HG03066 (cell line): ENCODE results near the gene IDUA.
"Not testable (repeated sequence)": the region's sequence is repeated elsewhere in the genome, so short reads cannot be mapped to it uniquely, and the experiment has no call there.

Source experiments
- ATAC-seq: cut with Tn5 transposase; IDR thresholded peaks from one replicate; pipeline ENCODE4 v1.9.1; 2021; ENCODE audit warnings: low read depth; ENCODE audit not compliant: unreplicated experiment

IDUA gene

DNA sequence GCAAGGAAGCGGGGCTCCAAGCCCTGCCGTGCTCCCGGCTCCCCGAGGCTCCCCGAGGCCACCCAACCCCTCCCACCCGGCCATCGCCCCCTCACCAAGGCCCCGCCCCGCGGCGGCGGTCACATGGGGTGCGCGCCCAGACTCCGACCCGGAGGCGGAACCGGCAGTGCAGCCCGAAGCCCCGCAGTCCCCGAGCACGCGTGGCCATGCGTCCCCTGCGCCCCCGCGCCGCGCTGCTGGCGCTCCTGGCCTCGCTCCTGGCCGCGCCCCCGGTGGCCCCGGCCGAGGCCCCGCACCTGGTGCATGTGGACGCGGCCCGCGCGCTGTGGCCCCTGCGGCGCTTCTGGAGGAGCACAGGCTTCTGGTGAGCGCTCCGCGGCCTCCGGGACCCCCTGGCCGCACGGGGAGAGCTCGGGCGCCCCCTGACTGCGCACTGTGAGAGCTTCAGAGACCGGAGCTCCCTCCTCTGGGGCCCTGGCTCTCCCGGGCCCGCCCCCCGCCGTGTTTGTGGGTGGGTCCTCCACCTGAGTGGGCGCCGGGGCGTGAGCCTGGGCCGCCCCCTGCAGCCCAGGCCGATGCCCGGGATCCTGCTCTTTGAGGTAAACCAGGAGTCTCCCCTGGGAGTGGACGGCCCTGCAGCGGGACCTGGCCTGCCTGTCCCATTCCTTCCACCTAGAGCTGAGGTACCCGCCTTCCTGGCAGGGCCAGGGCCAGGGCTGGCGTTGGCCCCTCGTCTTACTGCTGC is at the start of gene IDUA:
TSS of gene IDUA (plus strand) at position 166 of the 745 bp plus-strand sequence. CDS start at position 207, 41 bp downstream.
- peak; percentile 84 for ATAC-seq

DNA sequence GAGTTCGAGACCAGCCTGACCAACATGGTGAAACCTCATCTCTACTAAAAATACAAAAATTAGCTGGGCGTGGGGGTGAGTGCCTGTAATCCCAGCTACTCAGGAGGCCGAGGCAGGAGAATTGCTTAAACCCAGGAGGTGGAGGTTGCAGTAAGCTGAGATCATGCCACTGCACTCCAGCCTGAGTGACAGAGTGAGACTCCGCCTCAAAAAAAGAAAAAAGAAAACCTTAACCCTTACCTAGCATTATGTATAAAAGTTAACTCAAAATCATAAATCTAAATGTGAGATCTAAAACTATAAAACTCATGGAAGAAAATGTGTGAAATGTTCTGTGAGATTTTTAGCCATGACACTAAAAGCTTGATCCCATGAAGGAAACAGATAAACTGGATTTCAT is 47.3 kb upstream of the IDUA start:
- not testable (repeated sequence) for ATAC-seq

DNA sequence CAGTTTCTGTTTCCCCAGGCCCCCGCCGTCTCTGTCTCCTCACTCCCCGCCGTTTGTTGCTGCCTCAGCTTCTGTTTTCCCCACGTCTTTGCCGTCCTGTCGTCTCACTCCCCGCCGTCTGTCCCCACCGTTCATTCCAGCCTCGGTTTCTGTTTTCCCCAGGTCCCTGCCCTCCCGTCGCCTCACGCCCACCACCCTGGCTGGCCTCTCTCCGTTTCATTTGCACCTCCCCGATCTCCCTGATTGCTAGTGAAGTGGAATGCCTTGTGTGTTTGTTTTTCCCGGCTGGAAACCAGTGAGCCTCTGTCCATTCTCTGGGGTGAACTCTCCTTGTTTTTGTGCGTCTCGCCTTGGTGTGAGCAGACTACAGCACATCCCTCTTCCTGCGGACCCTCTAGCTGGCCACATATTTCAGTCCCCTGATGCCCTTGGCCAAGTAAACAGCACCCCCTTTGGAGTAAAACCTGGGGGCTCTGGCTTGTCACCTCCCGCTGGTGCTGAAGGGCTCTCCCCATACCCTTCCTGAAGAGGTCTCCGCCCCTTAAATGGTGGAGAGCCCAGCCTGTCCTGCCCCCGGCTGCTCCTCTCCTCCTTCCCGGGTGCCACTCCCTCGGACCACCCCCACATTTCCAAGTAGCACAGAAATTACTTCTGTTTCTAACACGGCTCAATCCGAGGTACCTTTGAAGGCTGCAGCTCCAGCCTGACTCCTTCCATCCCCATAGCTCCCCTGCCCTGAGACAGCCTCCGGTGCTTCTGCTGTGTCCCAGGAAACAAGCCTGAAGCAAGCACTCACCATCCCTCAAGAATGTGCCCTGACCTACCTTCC is 41.4 kb upstream of the IDUA start:
- no peak for ATAC-seq

DNA sequence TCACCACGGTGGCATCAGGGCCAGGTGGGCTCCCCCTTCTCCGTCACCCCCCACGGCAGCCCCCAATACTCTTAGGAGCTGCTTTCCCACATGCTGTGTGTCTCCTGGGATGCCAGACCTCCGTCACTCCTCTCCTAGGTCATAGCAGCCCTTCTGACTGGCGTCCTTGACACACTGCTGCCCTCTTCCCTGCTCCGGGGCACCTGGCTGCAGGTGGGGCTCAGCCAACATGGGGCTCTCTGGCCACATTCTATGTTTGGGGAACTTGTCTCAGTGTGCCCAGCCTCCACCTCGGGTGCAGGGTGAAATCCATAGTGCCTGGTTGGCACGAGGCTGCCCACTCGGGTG is 40.8 kb upstream of the IDUA start:
- no peak for ATAC-seq

DNA sequence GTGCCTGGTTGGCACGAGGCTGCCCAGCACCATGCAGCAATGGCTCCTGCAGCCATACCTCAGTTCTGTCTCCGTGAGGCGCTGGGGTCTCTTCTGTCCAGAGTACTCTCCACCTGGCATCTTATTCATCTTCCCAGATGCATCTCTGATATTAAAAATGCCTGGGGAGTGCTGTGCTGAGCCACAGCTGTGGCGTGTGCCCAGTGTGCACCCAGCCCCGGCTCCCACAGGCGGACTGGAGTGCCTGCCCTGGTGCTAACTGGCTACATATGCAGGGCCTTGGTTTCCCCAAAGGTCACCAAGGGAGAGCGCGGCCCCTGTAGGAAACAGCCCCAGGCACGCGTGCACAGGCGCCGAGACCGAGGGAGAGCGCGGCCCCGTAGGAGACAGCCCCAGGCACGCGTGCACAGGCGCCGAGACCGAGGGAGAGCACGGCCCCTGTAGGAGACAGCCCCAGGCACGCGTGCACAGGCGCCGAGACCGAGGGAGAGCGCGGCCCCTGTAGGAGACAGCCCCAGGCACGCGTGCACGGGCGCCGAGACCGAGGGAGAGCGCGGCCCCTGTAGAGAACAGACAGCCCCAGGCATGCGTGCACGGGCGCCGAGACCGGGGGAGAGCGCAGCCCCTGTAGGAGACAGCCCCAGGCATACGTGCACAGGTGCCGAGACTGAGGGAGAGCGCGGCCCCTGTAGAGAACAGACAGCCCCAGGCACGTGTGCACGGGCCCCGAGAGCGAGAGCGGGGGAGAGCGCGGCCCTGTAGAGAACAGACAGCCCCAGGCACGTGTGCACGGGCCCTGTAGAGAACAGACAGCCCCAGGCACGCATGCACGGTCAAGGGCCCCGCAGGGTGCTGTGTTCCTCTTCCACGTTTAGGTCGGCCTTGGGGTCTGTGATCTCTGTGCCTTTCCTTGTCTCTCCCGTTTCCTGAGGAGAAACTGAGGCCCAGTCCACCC is 40.0 kb upstream of the IDUA start:
- no peak for ATAC-seq

DNA sequence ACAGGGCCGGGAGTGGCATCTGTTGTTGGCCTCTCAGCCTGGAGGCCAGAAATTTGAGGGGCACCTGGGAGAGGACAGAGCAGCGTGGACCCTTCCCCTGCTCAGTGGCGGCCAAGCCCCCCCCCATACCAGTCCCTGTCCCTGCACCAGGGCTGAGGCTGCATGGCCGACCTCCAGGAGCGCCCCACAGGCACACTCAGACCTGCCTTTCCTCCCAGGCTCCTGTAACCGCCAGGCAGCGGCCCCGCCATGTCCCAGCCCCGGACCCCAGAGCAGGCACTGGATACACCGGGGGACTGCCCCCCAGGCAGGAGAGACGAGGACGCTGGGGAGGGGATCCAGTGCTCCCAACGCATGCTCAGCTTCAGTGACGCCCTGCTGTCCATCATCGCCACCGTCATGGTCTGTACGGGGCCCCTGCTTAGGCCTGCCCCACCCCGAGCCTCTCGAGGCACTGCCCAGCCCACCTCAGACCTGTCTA is 39.3 kb upstream of the IDUA start:
- ATAC-seq: no peak

DNA sequence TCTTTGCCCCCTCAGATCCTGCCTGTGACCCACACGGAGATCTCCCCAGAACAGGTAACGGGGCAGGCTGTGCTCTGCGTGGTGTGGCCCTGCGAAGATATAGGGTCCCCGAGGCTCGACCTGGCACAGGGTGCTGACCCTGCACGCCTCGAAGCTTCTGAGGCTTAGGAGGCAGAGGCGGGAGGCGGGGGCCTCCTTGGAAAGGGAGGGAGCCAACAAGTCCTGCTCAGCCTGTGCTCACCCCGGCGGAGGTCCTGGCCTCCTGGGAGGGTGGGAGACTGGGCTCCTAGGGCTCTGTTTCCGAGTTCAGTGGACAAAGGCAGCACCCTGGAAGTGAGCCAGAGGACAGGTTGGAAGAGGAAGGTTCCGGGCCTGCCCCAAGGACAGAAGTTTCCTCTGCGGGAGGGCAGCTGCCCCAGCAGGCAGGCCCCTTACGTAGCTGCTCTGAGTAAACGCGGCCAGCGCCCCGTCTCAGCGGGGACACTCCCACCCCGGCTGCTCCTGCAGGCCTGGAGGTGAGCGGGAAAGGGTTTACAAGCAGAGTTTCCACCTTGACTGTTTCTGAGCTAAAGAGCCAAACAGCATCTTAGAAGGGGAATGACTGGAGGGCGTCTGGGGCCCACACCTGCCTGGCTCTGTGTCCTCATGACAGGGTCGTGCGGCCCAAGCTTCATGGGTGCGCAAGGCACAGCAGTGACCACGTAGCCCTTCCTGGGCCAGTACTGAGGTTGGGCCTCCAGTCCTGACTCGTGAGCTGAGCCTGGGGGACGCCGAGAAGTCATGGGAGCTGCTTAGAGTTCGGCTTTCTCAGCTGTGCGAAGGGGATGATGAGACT is 38.5 kb upstream of the IDUA start:
- ATAC-seq: no peak

DNA sequence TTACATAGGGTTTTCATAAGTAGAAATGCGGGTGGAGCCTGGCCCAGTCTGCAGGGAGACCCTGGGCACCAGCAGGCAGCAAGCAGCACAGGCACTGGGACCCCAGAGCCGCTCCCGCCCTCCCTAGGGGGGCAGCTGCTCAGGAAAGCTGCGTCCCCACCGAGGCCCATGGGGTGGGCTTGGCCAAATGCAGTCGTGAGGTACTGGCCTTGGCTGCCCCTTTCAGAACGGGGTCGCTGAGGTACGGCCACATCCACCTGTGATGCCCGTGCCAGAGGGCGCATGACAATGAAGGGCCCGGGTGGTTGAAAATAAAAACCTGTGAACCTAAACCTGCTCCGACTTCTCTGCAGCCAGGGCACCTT is 37.9 kb upstream of the IDUA start:
- no peak for ATAC-seq

DNA sequence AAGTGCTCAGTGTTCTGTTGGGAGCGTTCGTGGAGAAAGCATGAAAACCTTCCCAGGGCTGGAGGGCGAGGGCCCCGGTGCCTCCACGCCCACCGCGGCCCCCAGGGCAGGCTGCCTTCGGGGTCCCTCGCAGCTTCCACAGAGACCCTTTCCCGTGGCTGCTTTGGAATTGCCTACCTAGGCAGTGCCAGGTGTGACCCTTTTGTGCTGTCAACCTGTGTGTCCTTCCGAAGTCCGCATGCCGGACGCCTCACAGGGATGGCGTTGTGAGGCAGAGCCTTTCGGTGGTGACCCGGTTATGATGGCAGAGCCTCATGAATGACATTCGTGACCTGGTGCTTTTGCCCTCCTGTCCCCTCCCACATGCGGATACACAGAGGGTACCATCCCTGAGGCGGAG is 37.2 kb upstream of the IDUA start:
- no peak for ATAC-seq

DNA sequence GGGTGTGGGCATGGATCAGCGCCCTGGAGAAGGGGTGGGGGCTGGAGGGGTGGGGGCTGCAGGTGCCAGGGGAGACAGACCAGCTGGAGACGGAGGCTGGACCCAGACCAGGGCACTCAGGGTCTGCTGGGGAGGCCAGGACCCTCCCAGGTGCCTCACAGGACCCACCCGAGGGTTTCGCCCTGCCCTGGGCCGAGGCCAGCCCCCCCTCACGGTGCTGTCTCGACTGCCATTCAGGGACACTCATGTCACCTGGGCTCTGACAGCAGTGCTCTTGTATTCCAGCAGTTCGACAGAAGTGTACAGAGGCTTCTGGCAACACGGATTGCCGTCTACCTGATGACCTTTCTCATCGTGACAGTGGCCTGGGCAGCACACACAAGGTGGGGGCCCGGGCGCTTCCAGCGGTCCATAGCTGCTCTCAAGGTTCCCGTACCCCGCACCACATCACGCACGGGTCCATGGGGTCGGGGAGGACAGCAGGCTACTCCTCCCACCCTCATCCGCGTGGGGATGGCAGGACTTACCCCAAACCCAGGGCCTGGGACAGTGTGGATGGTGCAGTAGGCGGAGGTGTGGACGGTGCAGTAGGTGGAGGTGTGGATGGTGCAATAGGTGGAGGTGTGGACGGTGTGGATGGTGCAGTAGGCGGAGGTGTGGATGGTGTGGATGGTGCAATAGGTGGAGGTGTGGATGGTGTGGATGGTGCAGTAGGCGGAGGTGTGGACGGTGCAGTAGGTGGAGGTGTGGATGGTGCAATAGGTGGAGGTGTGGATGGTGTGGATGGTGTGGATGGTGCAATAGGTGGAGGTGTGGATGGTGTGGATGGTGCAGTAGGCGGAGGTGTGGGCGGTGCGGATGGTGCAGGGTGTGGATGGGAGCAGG is 36.5 kb upstream of the IDUA start:
- no peak for ATAC-seq

DNA sequence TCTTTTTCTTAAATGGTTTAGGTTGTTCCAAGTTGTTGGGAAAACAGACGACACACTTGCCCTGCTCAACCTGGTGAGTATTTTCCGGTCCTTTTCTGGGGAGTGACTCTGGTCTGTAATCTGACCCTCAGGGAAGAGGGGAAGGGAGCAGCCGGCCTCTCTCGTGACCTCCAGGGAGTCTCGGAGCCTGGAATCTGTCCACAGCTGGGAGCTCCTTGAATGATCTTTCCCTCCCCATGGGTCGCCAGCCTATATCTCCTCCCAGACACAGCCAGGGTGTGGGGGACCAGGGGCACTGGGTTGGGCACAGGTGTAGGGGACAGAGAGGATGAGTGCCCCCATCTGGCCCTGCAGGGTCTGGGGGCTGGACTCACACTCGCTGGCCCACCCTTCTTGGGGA is 35.7 kb upstream of the IDUA start:
- no peak for ATAC-seq

DNA sequence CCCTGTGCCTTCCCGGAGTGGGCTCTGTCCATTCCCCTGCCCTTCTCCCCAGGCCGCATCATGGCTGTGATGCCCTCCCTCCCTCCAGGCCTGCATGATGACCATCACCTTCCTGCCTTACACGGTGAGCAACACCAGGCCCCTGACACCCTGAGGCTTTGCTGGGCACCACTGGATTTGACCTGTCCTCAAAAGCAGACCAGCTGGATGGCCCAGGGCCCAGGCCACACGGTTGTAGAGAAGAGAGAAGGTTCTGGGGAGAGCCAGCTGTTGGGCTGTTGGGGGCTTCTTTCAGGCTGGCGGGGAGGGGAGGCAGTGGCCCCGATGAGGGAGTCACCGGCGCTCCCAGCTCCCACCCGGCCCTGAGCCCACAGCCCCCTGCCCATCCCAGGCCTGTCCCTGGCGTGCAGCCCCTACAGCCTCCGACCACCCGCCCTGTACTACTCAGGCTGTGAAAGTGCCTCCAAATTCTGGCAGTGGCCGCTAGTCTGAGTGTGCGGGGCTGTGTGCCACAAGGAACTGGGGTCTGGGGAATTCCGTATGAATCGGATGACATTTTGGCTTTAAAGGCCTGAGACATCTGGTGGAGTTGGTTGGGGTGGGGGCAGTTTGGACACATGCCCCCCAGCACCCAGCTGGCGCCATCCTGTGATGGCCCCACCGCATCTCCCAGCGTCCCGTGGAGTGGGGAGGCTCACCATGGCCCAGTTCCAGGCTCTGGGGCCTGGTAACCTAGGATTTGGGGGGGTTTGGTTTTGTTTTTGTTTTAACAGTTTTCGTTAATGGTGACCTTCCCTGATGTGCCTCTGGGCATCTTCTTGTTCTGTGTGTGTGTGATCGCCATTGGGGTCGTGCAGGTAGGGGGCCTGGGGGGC is 35.0 kb upstream of the IDUA start:
- no peak for ATAC-seq

DNA sequence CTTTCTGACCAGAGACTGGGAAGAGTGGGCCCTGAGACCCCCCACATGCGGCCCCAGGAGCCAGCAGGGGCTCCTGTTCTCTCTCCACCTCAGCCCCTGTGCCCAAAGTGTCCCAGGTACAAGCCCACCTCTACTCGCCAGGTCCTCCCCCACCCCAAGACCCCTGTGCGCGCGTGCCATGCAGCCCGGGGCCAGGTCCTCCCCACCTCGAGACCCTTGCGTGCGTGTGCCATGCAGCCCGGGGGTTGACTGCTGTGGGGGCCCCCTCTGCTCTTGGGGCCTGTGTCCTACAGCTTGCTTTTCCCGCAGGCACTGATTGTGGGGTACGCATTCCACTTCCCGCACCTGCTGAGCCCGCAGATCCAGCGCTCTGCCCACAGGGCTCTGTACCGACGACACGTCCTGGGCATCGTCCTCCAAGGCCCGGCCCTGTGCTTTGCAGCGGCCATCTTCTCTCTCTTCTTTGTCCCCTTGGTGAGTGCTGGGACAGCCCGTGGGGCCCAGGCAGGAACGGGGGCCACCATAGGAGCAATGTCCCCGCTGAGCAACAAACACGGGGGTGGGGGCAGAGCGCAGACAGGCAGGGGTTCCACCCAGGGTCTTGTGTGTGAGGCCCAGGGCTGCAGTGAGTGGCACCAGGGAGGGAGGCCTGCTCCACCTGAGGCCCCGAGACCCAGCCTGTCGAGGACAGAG is 33.8 kb upstream of the IDUA start:
- ATAC-seq: no peak

DNA sequence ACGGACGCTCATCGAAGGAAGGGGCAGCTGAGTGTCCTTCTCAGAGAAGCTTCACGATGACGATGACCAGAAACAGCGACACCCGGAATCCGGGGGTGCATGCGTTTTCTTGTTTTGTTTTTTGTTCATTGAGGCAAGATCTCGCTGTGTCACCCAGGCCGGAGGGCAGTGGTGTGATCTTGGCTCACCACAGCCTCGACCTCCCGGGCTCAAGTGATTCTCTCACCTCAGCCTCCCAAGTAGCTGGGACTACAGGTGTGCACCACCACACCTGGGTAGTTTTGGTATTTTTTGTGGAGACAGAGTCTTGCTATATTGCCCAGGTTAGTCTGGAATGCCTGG is 33.3 kb upstream of the IDUA start:
- no peak for ATAC-seq

DNA sequence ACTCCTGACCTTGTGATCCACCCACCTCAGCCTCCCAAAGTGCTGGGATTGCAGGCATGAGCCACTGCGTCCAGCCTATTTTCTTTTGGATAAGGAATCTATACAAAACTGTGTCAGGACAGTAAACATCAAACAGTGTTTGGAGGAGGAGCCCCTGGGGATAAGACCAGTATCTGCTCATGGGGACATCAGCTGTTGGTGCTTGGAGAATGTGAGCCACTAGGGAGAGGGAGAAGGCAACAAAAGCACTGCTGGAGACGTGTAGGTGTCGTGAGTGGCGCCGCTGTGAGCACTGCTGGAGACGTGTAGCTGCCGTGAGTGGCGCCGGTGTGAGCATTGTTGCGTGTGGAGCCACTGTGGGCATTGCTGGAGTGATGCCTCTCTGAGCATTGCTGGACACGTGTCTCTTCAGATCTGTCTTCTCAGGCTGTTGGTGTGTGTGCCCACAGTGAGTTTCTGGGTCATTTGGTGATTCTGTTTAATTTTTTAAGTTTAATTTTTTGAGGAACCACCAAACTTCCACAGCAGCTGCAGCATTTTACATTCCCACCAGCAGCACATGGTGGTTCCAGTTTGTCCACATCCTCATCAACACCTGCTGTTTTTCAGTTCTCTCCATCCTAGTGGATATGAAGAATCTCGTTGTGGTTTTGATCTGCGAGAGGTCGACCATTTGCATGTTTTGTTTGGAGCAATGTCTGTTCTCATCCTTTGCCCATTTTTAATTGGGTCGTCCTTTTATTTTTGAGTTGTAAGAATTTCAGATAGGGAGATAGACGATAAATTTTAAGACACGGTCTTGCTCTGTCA is 32.4 kb upstream of the IDUA start:
- no peak for ATAC-seq

DNA sequence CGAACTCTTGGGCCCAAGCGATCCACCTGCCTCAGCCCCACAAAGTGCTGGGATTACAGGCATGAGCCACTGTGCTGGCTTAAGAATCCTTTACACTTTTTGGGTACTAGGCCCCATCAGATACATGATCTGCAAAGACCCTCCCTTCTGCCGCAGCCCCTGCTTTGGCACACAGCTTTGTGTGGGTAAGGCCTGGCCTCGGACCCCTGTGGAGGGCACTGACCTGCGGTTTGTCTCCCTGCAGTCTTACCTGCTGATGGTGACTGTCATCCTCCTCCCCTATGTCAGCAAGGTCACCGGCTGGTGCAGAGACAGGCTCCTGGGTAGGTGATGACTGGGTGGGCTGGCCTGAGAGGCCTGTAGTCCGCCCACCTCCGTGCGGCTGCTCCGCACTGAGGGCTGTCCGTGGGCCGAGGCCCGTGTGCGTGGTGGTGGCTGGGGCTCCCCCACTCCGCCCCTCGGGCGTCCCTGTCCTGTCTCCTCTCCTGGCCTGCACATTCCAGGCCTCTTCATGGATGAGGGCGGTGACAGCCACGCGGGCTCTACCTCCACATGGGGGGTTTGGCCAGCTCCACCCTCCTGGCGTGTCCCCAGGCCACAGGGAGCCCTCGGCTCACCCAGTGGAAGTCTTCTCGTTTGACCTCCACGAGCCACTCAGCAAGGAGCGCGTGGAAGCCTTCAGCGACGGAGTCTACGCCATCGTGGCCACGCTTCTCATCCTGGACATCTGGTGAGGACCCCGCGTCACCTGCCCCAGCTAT is 31.5 kb upstream of the IDUA start:
- no peak for ATAC-seq
